Activated CD4-positive, CD25-positive, alpha-beta regulatory T cell (primary cell): Measurements from ENCODE around the gene TRPM2.

Source experiments
- DNase-seq, 4 experiments: peaks; one replicate each; lab custom pipeline; 2025; lab: John Stamatoyannopoulos, UW

TRPM2 gene

GRCh38 chr21:44485254-44485793, 131.9 kb downstream of the TRPM2 start:
- DNase-seq = peak in 1 of 4 experiments; percentile 22

DNA sequence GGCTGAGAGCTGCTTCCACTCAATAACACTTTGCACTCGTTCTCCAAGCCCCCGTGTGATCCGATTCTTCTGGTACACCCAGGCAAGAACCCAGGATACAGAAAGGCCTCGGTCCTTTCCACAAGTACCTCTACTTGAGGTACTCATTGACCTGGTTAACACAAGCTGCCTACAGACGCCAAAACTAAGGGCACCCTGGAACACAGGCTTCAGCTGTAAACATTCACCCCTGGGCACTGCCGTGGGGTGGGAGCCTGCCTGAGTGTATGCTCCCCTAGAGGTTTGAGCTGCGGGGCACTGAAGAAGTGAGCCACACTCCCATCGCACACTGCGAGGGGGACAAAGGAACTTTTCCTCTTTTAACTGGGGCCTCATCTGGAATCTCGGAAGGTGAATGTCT, 132.4 kb downstream of the TRPM2 start:
- DNase-seq = no peak

- DNase-seq = no peak
Measured at GRCh38 chr21:44486302-44486701, 132.9 kb downstream of the TRPM2 start.

DNA sequence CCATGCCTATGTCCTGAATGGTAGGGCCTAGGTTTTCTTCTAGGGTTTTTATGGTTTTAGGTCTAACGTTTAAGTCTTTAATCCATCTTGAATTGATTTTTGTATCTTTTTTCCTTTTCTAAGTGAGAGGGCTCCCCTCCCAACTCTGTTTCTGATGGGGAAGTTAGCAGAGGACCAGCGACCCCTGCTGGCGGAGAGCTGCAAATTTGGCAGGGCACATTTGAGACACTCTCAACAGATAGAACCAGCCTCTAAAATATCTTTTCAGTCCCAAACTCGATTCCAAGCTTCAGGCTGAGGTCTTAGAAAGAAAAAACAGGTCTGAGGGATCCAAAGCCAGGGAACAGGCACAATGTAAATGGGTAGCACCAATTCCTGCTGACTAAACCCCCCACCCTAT, 134.4 kb downstream of the TRPM2 start:
- DNase-seq = peak in 2 of 4 experiments; percentile 5 to 16

GRCh38 chr21:44489962-44490361, 136.5 kb downstream of the TRPM2 start:
- no peak for DNase-seq

DNA sequence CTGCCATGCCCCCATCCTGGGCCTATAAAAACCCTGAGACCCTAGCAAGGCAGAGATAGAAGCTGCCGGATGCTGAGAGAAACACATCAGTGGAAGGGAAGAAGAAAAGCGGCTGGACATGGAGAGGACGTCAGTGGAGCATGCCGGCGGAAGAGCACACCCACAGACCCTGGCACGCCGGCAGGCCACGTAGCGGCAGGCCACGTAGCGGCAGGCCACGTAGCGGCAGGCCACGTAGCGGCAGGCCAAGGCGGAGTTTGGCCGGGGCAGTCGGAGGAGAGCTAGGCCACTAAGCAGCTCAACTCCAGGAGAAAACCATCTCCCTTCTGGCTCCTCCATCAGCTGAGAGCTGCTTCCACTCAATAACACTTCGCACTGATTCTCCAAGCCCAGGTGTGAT, 137.0 kb downstream of the TRPM2 start:
- DNase-seq = no peak

- no peak for DNase-seq
Measured at GRCh38 chr21:44490816-44491215, 137.4 kb downstream of the TRPM2 start.
